Lower lobe of right lung (tissue), 2 donors: ENCODE data around the gene TRIM59. TPM values are rescaled to one million over a fixed set of nuclear protein-coding genes. Genes with fewer than 3 reads are reported as not detected.

ENCODE experiments used
- ATAC-seq, 2 donors: fragments of 200-7000 bp; cut with Tn5 transposase; one replicate each; pipeline ENCODE4 v1.9.1; 2020 to 2022; ENCODE audit warnings: mild to moderate bottlenecking in 2 of 2, moderate library complexity in 2 of 2
- DNase-seq: peaks from one replicate; pipeline ENCODE4 v3.0.0-alpha.2; 2020
- H3K27ac ChIP-seq: fragments of 200-600 bp; one replicate; pipeline ENCODE4 v1.8.0; 2022
- H3K27me3 ChIP-seq: fragments of 200-600 bp; one replicate; pipeline ENCODE4 v1.8.0; 2022; ENCODE audit warnings: low read depth
- H3K36me3 ChIP-seq: fragments of 200-600 bp; one replicate; pipeline ENCODE4 v1.8.0; 2022; ENCODE audit warnings: mild to moderate bottlenecking
- H3K4me1 ChIP-seq: fragments of 200-600 bp; one replicate; pipeline ENCODE4 v1.8.0; 2022
- H3K4me3 ChIP-seq: fragments of 200-600 bp; one replicate; pipeline ENCODE4 v1.8.0; 2022; ENCODE audit warnings: mild to moderate bottlenecking
- H3K9me3 ChIP-seq: fragments of 200-600 bp; one replicate; pipeline ENCODE4 v1.8.0; 2022
- CTCF ChIP-seq: fragments of 200-600 bp; IDR thresholded peaks from one replicate; pipeline ENCODE4 v1.8.0; 2022; ENCODE audit warnings: antibody characterized with exemption, mild to moderate bottlenecking
- intact Hi-C: fragments of 100-400 bp; cut with DNase I; formaldehyde crosslinking; loops from one replicate; pipeline ENCODE4 v1.11.0; 2022
- total RNA-seq: library from RNA; stranded (reverse); fragmentation: NEBNext Ultra II Directional; extraction: Animal tissue kit (Norgen Biotek cat#: 25700); gene quantifications from one replicate; pipeline ENCODE4 v1.2.1, GENCODE V29; 2021
- donor health status: DM: no; HTN: yes; CAD: no; lungs with severe emphysema.

TRIM59 gene
- total RNA-seq, 1 donor from 2014 or later, result 4.4 TPM

GRCh38 chr3:160399125-160400029 is 50.2 kb downstream of the TRIM59 start, which contains the start of the genes IFT80 and SMC4:
TSS of gene IFT80 (minus strand) at chr3:160399225. CDS start at chr3:160384600, 14,625 bp downstream.
TSS of gene SMC4 (plus strand) at chr3:160399650. CDS start at chr3:160400827, 1,177 bp downstream.
- H3K27ac ChIP-seq, result peak within 1 kb of the TSS; percentile 88
- peak within 1 kb of the TSS; percentile 81 for H3K4me3 ChIP-seq
- no peaks in the 10 kb centered on the region for H3K27me3 ChIP-seq
- TF ChIP-seq CTCF, result no peak
- peak; percentile 97 to 98 for ATAC-seq
- peak; percentile 97 for DNase-seq
- peaks cover 34% of the 10 kb centered on the region for H3K4me1 ChIP-seq
- no peaks in the 10 kb centered on the region for H3K9me3 ChIP-seq
- intact Hi-C loops, result loop anchor here (10.0 kb wide), 1 partner anchor 365 kb away; no protein-coding TSS in a partner anchor
- peaks cover under 1% of the 10 kb centered on the region for H3K36me3 ChIP-seq

- no peak for DNase-seq
- no peak for TF ChIP-seq CTCF
Measured at GRCh38 chr3:160398820-160399124, 50.8 kb downstream of the TRIM59 start.

GRCh38 chr3:160395297-160395696 is 54.3 kb downstream of the TRIM59 start:
- Histone ChIP-seq H3K27ac (no peak overlapping the region), H3K9me3 (no peaks in the 10 kb centered on the region), H3K4me1 (peaks cover 9% of the 10 kb centered on the region), H3K4me3 (no peak overlapping the region), H3K36me3 (no peaks in the 10 kb centered on the region), H3K27me3 (no peaks in the 10 kb centered on the region)
- DNase-seq (no peak), ATAC-seq (no peak)
- TF ChIP-seq CTCF, result no peak
- intact Hi-C loops, result no loop called here

More at GRCh38 chr3:160398820-160399124, 50.8 kb downstream of the TRIM59 start:
- H3K4me1 ChIP-seq, result peaks cover 28% of the 10 kb centered on the region
- intact Hi-C loops, result no loop called here
- no peak for ATAC-seq
- H3K36me3 ChIP-seq, result no peaks in the 10 kb centered on the region
- H3K4me3 ChIP-seq, result peak overlapping the region; percentile 81
- no peaks in the 10 kb centered on the region for H3K9me3 ChIP-seq
- H3K27me3 ChIP-seq, result no peaks in the 10 kb centered on the region
- peak overlapping the region; percentile 88 for H3K27ac ChIP-seq

GRCh38 chr3:160394009-160394392 is 55.6 kb downstream of the TRIM59 start:
- ATAC-seq (no peak), DNase-seq (no peak)
- TF ChIP-seq CTCF, result no peak
- intact Hi-C loops, result no loop called here
- Histone ChIP-seq H3K9me3 (no peaks in the 10 kb centered on the region), H3K4me1 (peaks cover 9% of the 10 kb centered on the region), H3K27me3 (no peaks in the 10 kb centered on the region), H3K4me3 (no peak overlapping the region), H3K27ac (no peak overlapping the region), H3K36me3 (no peaks in the 10 kb centered on the region)

- intact Hi-C loops, result no loop called here
- Histone ChIP-seq H3K4me1 (peaks cover 8% of the 10 kb centered on the region), H3K27me3 (no peaks in the 10 kb centered on the region), H3K4me3 (no peak overlapping the region), H3K9me3 (no peaks in the 10 kb centered on the region), H3K27ac (no peak overlapping the region), H3K36me3 (no peaks in the 10 kb centered on the region)
- ATAC-seq (no peak), DNase-seq (no peak)
- no peak for TF ChIP-seq CTCF
Measured at GRCh38 chr3:160393346-160394008, 56.1 kb downstream of the TRIM59 start.
